Peyer's patch (tissue), 4 donors: ENCODE results near the gene LY6G6D.

Experiments
- POLR2A ChIP-seq, 2 donors: fragments of 450-650 bp; IDR thresholded peaks; one replicate each; pipeline ENCODE4 v1.5.1; 2017; ENCODE audit warnings: antibody characterized with exemption in 2 of 2, mild to moderate bottlenecking in 2 of 2, moderate library complexity in 2 of 2
- TF ChIP-seq, protein P1 (sequence below), 6 experiments: fragments of 450-650 bp in 4 of 6; fragments of 200-600 bp in 2 of 6; sonication (generic) in 1 of 6; IDR thresholded peaks; one replicate each; pipeline ENCODE4 v1.5.1; 2017 to 2019; ENCODE audit warnings: antibody characterized with exemption in 6 of 6, mild to moderate bottlenecking in 3 of 6, moderate library complexity in 1 of 6

DNA sequence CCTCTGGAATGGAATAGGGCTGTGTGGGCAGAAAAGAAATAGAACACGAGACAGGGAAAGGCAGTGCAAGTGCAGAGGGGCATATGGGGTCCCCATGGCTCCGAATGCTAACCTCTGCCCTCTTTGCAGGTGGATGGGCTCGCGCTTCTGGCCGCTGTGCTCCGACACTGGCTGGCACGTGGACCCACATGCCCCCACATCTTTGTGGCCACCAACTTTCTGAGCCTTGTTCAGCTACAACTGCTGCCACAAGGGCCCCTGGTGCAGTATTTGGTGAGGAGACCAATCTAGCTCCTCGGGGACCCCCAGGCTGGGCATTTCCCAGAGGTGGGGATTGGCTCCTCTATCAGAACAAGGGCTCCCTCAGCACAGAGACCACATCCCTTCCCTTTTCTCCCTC is 46.2 kb downstream of the LY6G6D start:
- TF ChIP-seq, protein P1, sequence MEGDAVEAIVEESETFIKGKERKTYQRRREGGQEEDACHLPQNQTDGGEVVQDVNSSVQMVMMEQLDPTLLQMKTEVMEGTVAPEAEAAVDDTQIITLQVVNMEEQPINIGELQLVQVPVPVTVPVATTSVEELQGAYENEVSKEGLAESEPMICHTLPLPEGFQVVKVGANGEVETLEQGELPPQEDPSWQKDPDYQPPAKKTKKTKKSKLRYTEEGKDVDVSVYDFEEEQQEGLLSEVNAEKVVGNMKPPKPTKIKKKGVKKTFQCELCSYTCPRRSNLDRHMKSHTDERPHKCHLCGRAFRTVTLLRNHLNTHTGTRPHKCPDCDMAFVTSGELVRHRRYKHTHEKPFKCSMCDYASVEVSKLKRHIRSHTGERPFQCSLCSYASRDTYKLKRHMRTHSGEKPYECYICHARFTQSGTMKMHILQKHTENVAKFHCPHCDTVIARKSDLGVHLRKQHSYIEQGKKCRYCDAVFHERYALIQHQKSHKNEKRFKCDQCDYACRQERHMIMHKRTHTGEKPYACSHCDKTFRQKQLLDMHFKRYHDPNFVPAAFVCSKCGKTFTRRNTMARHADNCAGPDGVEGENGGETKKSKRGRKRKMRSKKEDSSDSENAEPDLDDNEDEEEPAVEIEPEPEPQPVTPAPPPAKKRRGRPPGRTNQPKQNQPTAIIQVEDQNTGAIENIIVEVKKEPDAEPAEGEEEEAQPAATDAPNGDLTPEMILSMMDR (IDR thresholded peaks at IDR 0.05): no peak
- no peak for TF ChIP-seq POLR2A (IDR thresholded peaks at IDR 0.05)
